T-helper 2 cell treated with Interferon-gamma antibody and Interleukin-4, amounts not matched to agents 5 μg/mL and 100 μg/mL, for 36 hours (primary cell): ENCODE measurements around the gene NCK2.

Experiments
- DNase-seq: peaks from one replicate; pipeline ENCODE4 v3.0.0; 2021; ENCODE audit warnings: low spot score
- H3K27ac Mint-ChIP-seq: one replicate; pipeline ENCODE4 v1.8.0; 2021; ENCODE audit warnings: mild to moderate bottlenecking, mixed read lengths
- H3K27me3 Mint-ChIP-seq: one replicate; pipeline ENCODE4 v1.8.0; 2021; ENCODE audit warnings: low read depth, mixed read lengths
- H3K36me3 Mint-ChIP-seq: one replicate; pipeline ENCODE4 v1.8.0; 2021; ENCODE audit warnings: low read depth, mixed read lengths
- H3K4me1 Mint-ChIP-seq: one replicate; pipeline ENCODE4 v1.8.0; 2021; ENCODE audit warnings: low read depth, mixed read lengths
- H3K4me3 Mint-ChIP-seq: one replicate; pipeline ENCODE4 v1.8.0; 2022; ENCODE audit warnings: mild to moderate bottlenecking, moderate library complexity, mixed read lengths
- H3K9me3 Mint-ChIP-seq: one replicate; pipeline ENCODE4 v1.8.0; 2021; ENCODE audit warnings: mixed read lengths

Gene NCK2

DNA sequence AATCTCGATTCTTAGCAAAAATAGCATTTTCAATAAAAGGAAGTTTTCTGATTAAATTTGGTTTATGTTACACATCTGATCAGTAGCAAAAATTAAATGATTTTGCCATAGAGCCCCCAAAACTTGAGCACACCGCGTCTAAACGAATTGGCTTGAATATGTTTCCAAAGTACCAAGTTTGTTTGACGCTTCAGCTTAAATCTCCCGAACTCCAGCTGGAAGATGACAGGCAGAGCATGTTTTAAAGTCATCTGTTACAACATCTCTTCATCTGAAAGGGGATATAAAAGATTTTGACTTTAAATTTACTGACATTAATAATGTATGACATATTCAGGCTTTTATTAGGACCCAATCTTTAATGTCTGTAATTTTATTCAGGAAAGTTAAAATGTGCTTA is 129.8 kb downstream of the NCK2 start:
- peaks cover 69% of the 10 kb centered on the region for H3K4me1 Mint-ChIP-seq

DNA sequence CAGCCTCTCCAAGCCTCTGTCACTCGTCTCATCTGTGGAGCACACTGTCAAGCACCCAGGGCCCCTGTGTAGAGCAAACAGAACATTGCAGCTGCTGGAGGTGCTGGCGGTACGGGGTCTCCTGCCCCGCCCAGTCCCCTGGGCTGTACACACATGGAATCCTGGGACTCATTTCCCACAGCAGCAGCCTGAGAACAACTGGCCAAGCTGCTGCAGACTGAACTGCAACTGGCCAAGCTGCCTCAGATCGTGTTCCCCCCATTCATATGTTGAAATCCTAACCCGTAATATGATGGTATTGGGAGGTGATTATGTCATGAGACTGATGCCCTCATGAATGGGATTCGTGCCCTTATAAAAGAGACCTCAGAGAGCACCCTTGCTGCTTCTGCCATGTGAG is 130.5 kb downstream of the NCK2 start:
- Mint-ChIP-seq H3K4me3 (no peak overlapping the region), H3K27ac (no peak overlapping the region), H3K27me3 (no peaks in the 10 kb centered on the region), H3K36me3 (peaks cover 63% of the 10 kb centered on the region), H3K9me3 (no peaks in the 10 kb centered on the region), H3K4me1 (peaks cover 71% of the 10 kb centered on the region)
- no peak for DNase-seq

More for the DNA sequence above, 129.8 kb downstream of the NCK2 start:
- H3K27me3 Mint-ChIP-seq = no peaks in the 10 kb centered on the region
- no peak for DNase-seq
- peaks cover 60% of the 10 kb centered on the region for H3K36me3 Mint-ChIP-seq
- H3K9me3 Mint-ChIP-seq = no peaks in the 10 kb centered on the region
- H3K27ac Mint-ChIP-seq = no peak overlapping the region
- H3K4me3 Mint-ChIP-seq = no peak overlapping the region

- Mint-ChIP-seq H3K36me3 (peaks cover 59% of the 10 kb centered on the region), H3K27ac (peak overlapping the region; percentile 49), H3K27me3 (no peaks in the 10 kb centered on the region), H3K4me3 (no peak overlapping the region), H3K9me3 (no peaks in the 10 kb centered on the region), H3K4me1 (peaks cover 65% of the 10 kb centered on the region)
- DNase-seq = no peak
These were observed 131.5 kb downstream of the NCK2 start for GRCh38 chr2:105876191-105876590.

DNA sequence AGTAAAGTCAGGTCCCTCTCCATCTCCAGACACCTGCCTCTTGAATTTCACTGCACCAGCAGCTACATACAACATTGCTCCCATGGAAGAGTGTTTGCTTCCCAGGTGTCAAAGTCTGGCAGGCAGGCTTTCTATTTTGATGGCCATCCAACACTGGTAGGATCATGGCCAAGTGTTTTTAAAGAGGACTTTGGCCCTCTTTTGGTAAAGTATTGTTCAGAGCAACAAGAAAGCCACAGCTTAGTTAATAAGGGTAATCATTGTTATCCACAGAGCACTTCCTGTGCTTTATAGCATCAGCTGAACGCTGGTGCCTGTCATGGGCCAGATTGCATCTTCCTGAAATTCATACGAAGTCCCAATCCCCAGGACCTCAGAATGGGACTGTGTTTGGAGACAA is 133.2 kb downstream of the NCK2 start:
- H3K27ac Mint-ChIP-seq = peak overlapping the region; percentile 56

GRCh38 chr2:105879106-105879802 is 134.5 kb downstream of the NCK2 start:
- Mint-ChIP-seq H3K4me3 (no peak overlapping the region), H3K27me3 (no peaks in the 10 kb centered on the region), H3K36me3 (peaks cover 59% of the 10 kb centered on the region), H3K4me1 (peaks cover 44% of the 10 kb centered on the region), H3K27ac (peak overlapping the region; percentile 21), H3K9me3 (no peaks in the 10 kb centered on the region)
- no peak for DNase-seq

More for the DNA sequence above, 133.2 kb downstream of the NCK2 start:
- Mint-ChIP-seq H3K9me3 (no peaks in the 10 kb centered on the region), H3K4me1 (peaks cover 50% of the 10 kb centered on the region), H3K27me3 (no peaks in the 10 kb centered on the region), H3K4me3 (no peak overlapping the region), H3K36me3 (peaks cover 57% of the 10 kb centered on the region)
- no peak for DNase-seq

- Mint-ChIP-seq H3K27me3 (no peaks in the 10 kb centered on the region), H3K27ac (no peak overlapping the region), H3K4me3 (no peak overlapping the region), H3K36me3 (peaks cover 62% of the 10 kb centered on the region), H3K4me1 (peaks cover 43% of the 10 kb centered on the region), H3K9me3 (no peaks in the 10 kb centered on the region)
- DNase-seq = no peak
These were observed 135.1 kb downstream of the NCK2 start for GRCh38 chr2:105879803-105880300.

DNA sequence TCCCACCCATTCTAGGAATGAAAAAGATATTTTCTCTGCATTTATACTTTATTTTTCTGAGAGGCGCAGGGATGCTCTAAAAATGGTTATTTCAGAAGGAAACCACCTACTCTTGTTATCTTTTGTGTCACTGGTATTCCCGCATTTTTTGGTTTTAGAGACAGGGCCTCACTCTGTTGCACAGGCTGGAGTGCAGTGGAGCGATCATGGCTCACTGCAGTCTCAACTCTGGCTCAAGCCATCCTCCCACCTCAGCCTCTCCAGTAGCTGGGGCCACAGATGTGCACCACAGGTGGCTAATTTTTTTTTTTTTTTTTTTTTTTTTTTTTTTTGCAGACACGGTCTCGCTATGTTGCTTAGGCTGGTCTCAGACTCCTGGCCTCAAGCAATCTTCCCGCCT is 135.9 kb downstream of the NCK2 start:
- Mint-ChIP-seq H3K27ac (no peak overlapping the region), H3K9me3 (no peaks in the 10 kb centered on the region), H3K36me3 (peaks cover 56% of the 10 kb centered on the region), H3K27me3 (no peaks in the 10 kb centered on the region), H3K4me1 (peaks cover 40% of the 10 kb centered on the region), H3K4me3 (no peak overlapping the region)
- DNase-seq = no peak

DNA sequence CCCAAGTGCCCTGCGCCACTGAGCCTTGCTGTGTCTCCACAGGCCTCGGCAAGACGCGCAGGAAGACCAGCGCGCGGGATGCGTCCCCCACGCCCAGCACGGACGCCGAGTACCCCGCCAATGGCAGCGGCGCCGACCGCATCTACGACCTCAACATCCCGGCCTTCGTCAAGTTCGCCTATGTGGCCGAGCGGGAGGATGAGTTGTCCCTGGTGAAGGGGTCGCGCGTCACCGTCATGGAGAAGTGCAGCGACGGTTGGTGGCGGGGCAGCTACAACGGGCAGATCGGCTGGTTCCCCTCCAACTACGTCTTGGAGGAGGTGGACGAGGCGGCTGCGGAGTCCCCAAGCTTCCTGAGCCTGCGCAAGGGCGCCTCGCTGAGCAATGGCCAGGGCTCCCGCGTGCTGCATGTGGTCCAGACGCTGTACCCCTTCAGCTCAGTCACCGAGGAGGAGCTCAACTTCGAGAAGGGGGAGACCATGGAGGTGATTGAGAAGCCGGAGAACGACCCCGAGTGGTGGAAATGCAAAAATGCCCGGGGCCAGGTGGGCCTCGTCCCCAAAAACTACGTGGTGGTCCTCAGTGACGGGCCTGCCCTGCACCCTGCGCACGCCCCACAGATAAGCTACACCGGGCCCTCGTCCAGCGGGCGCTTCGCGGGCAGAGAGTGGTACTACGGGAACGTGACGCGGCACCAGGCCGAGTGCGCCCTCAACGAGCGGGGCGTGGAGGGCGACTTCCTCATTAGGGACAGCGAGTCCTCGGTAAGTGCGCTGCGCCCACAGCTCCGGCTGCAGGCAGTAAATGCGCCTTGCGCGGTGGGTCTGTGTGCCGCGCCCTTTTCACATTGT is 136.8 kb downstream of the NCK2 start:
- Mint-ChIP-seq H3K27ac (no peak overlapping the region), H3K4me1 (peaks cover 40% of the 10 kb centered on the region), H3K4me3 (no peak overlapping the region), H3K36me3 (peaks cover 56% of the 10 kb centered on the region), H3K27me3 (no peaks in the 10 kb centered on the region), H3K9me3 (no peaks in the 10 kb centered on the region)
- no peak for DNase-seq

- Mint-ChIP-seq H3K9me3 (peaks cover 8% of the 10 kb centered on the region), H3K4me1 (peaks cover 41% of the 10 kb centered on the region), H3K4me3 (no peak overlapping the region), H3K27me3 (no peaks in the 10 kb centered on the region), H3K36me3 (peaks cover 59% of the 10 kb centered on the region), H3K27ac (no peak overlapping the region)
- DNase-seq = no peak
These were observed 137.6 kb downstream of the NCK2 start for GRCh38 chr2:105882341-105882740.

GRCh38 chr2:105882920-105883435 is 138.3 kb downstream of the NCK2 start:
- Mint-ChIP-seq H3K9me3 (peaks cover 14% of the 10 kb centered on the region), H3K27me3 (no peaks in the 10 kb centered on the region), H3K4me3 (no peak overlapping the region), H3K27ac (no peak overlapping the region), H3K36me3 (peaks cover 65% of the 10 kb centered on the region), H3K4me1 (peaks cover 36% of the 10 kb centered on the region)
- no peak for DNase-seq

DNA sequence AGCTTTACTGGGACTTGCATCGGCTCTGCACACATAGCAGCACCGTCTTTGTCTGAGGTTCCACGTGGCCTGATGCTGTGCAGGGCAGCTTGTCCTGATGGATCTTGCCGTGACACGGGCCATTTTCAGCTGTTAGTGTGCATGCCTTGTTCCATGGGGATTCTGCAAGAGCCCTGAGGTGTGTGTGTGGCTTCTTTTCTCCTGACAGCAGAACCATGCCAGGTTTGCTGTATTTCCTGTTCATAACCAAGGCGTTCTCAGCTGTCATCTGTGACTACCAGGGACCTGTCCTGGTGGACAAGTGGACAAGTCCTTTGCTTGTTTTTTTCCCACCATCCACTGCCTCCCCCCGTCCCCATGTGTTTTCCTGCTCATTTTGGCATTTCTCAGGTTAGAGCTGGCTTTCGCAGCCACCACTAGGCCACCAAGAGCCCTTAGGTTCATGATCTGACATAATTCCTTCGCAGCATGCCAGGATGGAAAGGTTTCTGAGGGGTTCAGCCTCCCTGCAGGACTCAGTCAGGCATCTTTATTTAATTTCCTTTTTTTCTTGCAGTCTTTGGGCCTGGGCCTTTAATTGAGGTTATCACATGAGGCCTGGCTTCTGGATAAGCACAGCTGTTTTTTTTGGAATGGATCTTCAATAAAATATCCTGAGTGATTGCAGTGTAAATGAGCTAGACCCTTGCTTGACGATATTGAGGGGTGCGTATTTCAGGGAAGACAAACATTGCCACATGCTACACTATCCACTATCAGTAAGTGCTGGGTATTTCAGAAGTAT is 139.4 kb downstream of the NCK2 start:
- H3K4me1 Mint-ChIP-seq = peaks cover 33% of the 10 kb centered on the region
- DNase-seq = no peak
- H3K27me3 Mint-ChIP-seq = no peaks in the 10 kb centered on the region
- H3K9me3 Mint-ChIP-seq = peaks cover 24% of the 10 kb centered on the region
- H3K4me3 Mint-ChIP-seq = no peak overlapping the region
- H3K27ac Mint-ChIP-seq = no peak overlapping the region
- H3K36me3 Mint-ChIP-seq = peaks cover 65% of the 10 kb centered on the region

DNA sequence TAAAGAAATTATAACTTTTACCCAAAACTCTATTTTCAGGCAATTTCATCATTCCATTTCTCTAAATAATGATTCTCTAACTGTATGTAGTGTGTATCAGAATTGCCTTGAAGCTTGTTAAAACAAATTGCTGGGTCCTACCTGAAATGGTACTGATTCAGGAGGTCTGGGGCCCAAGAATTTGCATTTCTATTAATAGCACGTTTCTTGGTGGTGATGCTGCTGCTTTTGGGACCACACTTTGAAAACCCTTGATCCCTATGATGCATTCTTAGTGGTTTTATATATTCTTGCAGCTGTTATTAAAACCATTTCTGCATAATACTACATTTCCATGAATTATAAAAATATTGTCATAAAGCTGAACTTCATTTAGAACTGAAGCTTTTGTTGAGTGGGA is 140.7 kb downstream of the NCK2 start:
- peaks cover 34% of the 10 kb centered on the region for H3K4me1 Mint-ChIP-seq
- peaks cover 24% of the 10 kb centered on the region for H3K9me3 Mint-ChIP-seq
- DNase-seq = no peak
- peak overlapping the region; percentile 51 for H3K27ac Mint-ChIP-seq
- H3K4me3 Mint-ChIP-seq = no peak overlapping the region
- H3K27me3 Mint-ChIP-seq = no peaks in the 10 kb centered on the region
- peaks cover 63% of the 10 kb centered on the region for H3K36me3 Mint-ChIP-seq

- Mint-ChIP-seq H3K27me3 (no peaks in the 10 kb centered on the region), H3K9me3 (peaks cover 24% of the 10 kb centered on the region), H3K36me3 (peaks cover 68% of the 10 kb centered on the region), H3K27ac (peak overlapping the region; percentile 51), H3K4me1 (peaks cover 36% of the 10 kb centered on the region), H3K4me3 (no peak overlapping the region)
- no peak for DNase-seq
These were observed 141.3 kb downstream of the NCK2 start for GRCh38 chr2:105886029-105886454.
